ENCODE results near the gene DCDC1. TPM values are rescaled to one million over a fixed set of nuclear protein-coding genes. Genes with fewer than 3 reads are reported as not detected.

Gene DCDC1
- total and polyA plus RNA-seq, 9 of the 15 experiments (the other 6 are each of a cell fraction or from before 2014, with no cell fraction given), result 0.05 to 0.18 (median 0.08) TPM; not detected in 3

DNA sequence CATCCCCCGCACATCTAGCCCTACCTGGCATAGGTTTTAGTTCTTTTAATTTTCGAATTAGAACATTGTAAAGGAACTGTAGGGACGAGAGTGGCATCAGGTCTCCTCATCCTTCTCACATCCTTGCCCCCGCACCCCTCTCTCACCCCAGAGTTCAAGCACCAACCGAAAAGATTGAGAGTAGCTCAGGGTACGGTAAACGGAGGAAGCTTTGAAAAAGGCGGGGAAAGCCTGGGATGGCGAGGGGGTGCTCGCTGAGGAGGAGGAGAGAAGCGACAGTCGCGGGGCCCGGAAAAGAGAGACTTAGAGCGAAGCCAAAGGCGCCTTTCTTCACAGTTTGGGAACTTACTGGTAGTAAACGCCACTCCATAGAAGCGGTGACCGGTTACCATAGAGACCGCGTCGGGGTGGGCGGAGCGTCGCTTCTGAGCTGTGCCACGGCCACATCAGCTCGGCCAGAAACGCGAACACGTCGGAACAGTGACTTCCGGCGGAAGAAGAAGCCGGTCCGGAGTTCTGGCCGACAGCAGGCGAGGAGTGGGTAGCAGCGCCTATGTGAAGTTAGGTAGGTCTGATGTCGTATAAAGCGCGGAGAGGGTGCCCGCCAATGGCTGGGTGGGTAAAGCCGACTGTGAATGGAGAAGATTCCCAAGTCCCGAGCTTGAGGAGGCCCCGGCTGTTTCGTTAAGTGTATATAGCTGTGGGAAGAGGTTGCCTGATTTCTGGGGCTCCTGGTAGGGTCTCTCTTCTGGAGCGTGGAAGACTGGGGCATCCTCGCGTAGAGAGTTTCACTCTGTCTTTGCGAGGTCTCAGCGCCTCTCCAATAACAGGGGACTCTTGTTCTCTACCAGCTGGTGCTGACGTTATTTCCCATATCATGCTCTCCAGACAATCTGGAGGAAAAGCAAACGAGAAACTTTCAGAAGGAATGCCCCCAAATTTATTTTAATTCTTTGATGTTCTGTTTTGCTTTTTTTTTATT is at the start of gene DCDC1, which contains the start of gene DNAJC24 (continued):
- TF ChIP-seq ZFP91 (CRISPR knock-in tag; IDR thresholded peaks at IDR 0.05) (no peak), NELFE (IDR thresholded peaks at IDR 0.05; ENCODE audit: insufficient read depth, insufficient read length) (no peak), ZNF263 (CRISPR knock-in tag; IDR thresholded peaks at IDR 0.05; ENCODE audit: borderline replicate concordance) (no peak), EP300 (IDR thresholded peaks at IDR 0.05; ENCODE audit: low read length) (no peak), TSC22D4 (tag; IDR thresholded peaks at IDR 0.05) (no peak), RBM14 (IDR thresholded peaks at IDR 0.05; ENCODE audit: borderline replicate concordance, insufficient read depth, low read depth, low read length) (no peak), SIN3B (IDR thresholded peaks at IDR 0.05; ENCODE audit: low read depth) (0 out of 2 replicates have a peak, but pooled peaks have one; percentile 49), ZNF134 (CRISPR knock-in tag; conservative IDR thresholded peaks at IDR 0.05) (no peak), ZKSCAN3 (CRISPR knock-in tag; IDR thresholded peaks at IDR 0.05) (no peak), U2AF2 (optimal IDR thresholded peaks at IDR 0.05; ENCODE audit: low read depth, low read length) (no peak), ILF3 (IDR thresholded peaks at IDR 0.05; ENCODE audit: borderline replicate concordance) (no peak), LEF1 (IDR thresholded peaks at IDR 0.05) (no peak), JUND (IDR thresholded peaks at IDR 0.05; ENCODE audit: borderline replicate concordance, low read depth, low read length) (peak; percentile 64), JUND (tag; IDR thresholded peaks at IDR 0.05; ENCODE audit: borderline replicate concordance, low read depth, low read length) (peak; percentile 46; the same call in 1 of the 3 replicates), ZNF431 (CRISPR knock-in tag; IDR thresholded peaks at IDR 0.05) (no peak), ZNF146 (CRISPR knock-in tag; IDR thresholded peaks at IDR 0.05; ENCODE audit: unreplicated experiment) (no peak), ATF6 (CRISPR knock-in tag; IDR thresholded peaks at IDR 0.05) (no peak), CBFA2T3 (IDR thresholded peaks at IDR 0.05) (no peak), FOXP1 (CRISPR knock-in tag; IDR thresholded peaks at IDR 0.05) (no peak), TSHZ1 (CRISPR knock-in tag; IDR thresholded peaks at IDR 0.05) (no peak), RNF2 (IDR thresholded peaks at IDR 0.05) (no peak), SUPT5H (IDR thresholded peaks at IDR 0.05) (peak; percentile 92)
- TF ChIP-seq, protein P1, sequence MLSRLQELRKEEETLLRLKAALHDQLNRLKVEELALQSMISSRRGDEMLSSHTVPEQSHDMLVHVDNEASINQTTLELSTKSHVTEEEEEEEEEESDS (CRISPR knock-in tag; IDR thresholded peaks at IDR 0.05), result no peak

Measured in K562 (cell line).